ENCODE measurements around the gene RNF141.
A peak's percentile ranks its signal among the peaks of the same experiment; 100 is the strongest.

The RNF141 gene

GRCh38 chr11:10540915-10541560 is at the start of gene RNF141:
RNF141 (minus strand) TSS chr11:10541187; CDS start chr11:10534158, 7,029 bp downstream.
- H3K27me3 Mint-ChIP-seq, result no peaks in the 10 kb centered on the region

GRCh38 chr11:10590218-10590915 is 49.4 kb upstream of the RNF141 start:
- Mint-ChIP-seq H3K27ac (no peak overlapping the region), H3K4me1 (ENCODE audit: low read depth) (peaks cover 4% of the 10 kb centered on the region), H3K4me3 (no peak overlapping the region), H3K9me3 (no peaks in the 10 kb centered on the region), H3K27me3 (peaks cover 3% of the 10 kb centered on the region), H3K36me3 (ENCODE audit: low read depth) (no peaks in the 10 kb centered on the region)
- no peak for DNase-seq

More at GRCh38 chr11:10540915-10541560, at the start of gene RNF141:
- DNase-seq, result peak; percentile 98
- peak within 1 kb of the TSS; percentile 91 for H3K4me3 Mint-ChIP-seq
- peak within 1 kb of the TSS; percentile 83 for H3K27ac Mint-ChIP-seq
- H3K4me1 Mint-ChIP-seq (ENCODE audit: low read depth), result peaks cover 26% of the 10 kb centered on the region
- no peaks in the 10 kb centered on the region for H3K9me3 Mint-ChIP-seq
- H3K36me3 Mint-ChIP-seq (ENCODE audit: low read depth), result peaks cover 4% of the 10 kb centered on the region

GRCh38 chr11:10588904-10589303 is 47.9 kb upstream of the RNF141 start:
- Mint-ChIP-seq H3K4me1 (ENCODE audit: low read depth) (no peaks in the 10 kb centered on the region), H3K27me3 (peaks cover 3% of the 10 kb centered on the region), H3K9me3 (no peaks in the 10 kb centered on the region), H3K36me3 (ENCODE audit: low read depth) (no peaks in the 10 kb centered on the region), H3K4me3 (no peak overlapping the region), H3K27ac (no peak overlapping the region)
- DNase-seq, result no peak

GRCh38 chr11:10587995-10588394 is 47.0 kb upstream of the RNF141 start:
- Mint-ChIP-seq H3K36me3 (ENCODE audit: low read depth) (no peaks in the 10 kb centered on the region), H3K27ac (no peak overlapping the region), H3K4me1 (ENCODE audit: low read depth) (no peaks in the 10 kb centered on the region), H3K27me3 (peaks cover 5% of the 10 kb centered on the region), H3K9me3 (no peaks in the 10 kb centered on the region), H3K4me3 (no peak overlapping the region)
- no peak for DNase-seq

GRCh38 chr11:10587388-10587787 is 46.4 kb upstream of the RNF141 start:
- no peaks in the 10 kb centered on the region for H3K36me3 Mint-ChIP-seq (ENCODE audit: low read depth)
- no peak for DNase-seq
- no peaks in the 10 kb centered on the region for H3K4me1 Mint-ChIP-seq (ENCODE audit: low read depth)
- no peak overlapping the region for H3K4me3 Mint-ChIP-seq
- no peaks in the 10 kb centered on the region for H3K9me3 Mint-ChIP-seq
- no peak overlapping the region for H3K27ac Mint-ChIP-seq
- H3K27me3 Mint-ChIP-seq, result peaks cover 8% of the 10 kb centered on the region

- H3K27ac Mint-ChIP-seq, result no peak overlapping the region
- H3K36me3 Mint-ChIP-seq (ENCODE audit: low read depth), result no peaks in the 10 kb centered on the region
- no peaks in the 10 kb centered on the region for H3K4me1 Mint-ChIP-seq (ENCODE audit: low read depth)
- H3K9me3 Mint-ChIP-seq, result no peaks in the 10 kb centered on the region
- H3K27me3 Mint-ChIP-seq, result peaks cover 8% of the 10 kb centered on the region
- no peak overlapping the region for H3K4me3 Mint-ChIP-seq
- no peak for DNase-seq
Observed at GRCh38 chr11:10584071-10584501, 43.1 kb upstream of the RNF141 start.

GRCh38 chr11:10581481-10582019 is 40.6 kb upstream of the RNF141 start:
- H3K9me3 Mint-ChIP-seq, result no peaks in the 10 kb centered on the region
- no peak overlapping the region for H3K4me3 Mint-ChIP-seq
- H3K27ac Mint-ChIP-seq, result no peak overlapping the region
- H3K4me1 Mint-ChIP-seq (ENCODE audit: low read depth), result no peaks in the 10 kb centered on the region
- H3K27me3 Mint-ChIP-seq, result peaks cover 8% of the 10 kb centered on the region
- no peaks in the 10 kb centered on the region for H3K36me3 Mint-ChIP-seq (ENCODE audit: low read depth)
- DNase-seq, result no peak

GRCh38 chr11:10580623-10581022 is 39.6 kb upstream of the RNF141 start:
- Mint-ChIP-seq H3K27me3 (peaks cover 8% of the 10 kb centered on the region), H3K36me3 (ENCODE audit: low read depth) (no peaks in the 10 kb centered on the region), H3K9me3 (no peaks in the 10 kb centered on the region), H3K27ac (no peak overlapping the region), H3K4me1 (ENCODE audit: low read depth) (no peaks in the 10 kb centered on the region), H3K4me3 (no peak overlapping the region)
- DNase-seq, result no peak

- Mint-ChIP-seq H3K27me3 (peaks cover 8% of the 10 kb centered on the region), H3K9me3 (no peaks in the 10 kb centered on the region), H3K4me1 (ENCODE audit: low read depth) (no peaks in the 10 kb centered on the region), H3K4me3 (no peak overlapping the region), H3K27ac (no peak overlapping the region), H3K36me3 (ENCODE audit: low read depth) (no peaks in the 10 kb centered on the region)
- no peak for DNase-seq
Observed at GRCh38 chr11:10579700-10580099, 38.7 kb upstream of the RNF141 start.

GRCh38 chr11:10576035-10576398 is 35.0 kb upstream of the RNF141 start:
- H3K36me3 Mint-ChIP-seq (ENCODE audit: low read depth), result no peaks in the 10 kb centered on the region
- no peaks in the 10 kb centered on the region for H3K4me1 Mint-ChIP-seq (ENCODE audit: low read depth)
- H3K4me3 Mint-ChIP-seq, result no peak overlapping the region
- peaks cover 6% of the 10 kb centered on the region for H3K27me3 Mint-ChIP-seq
- H3K27ac Mint-ChIP-seq, result no peak overlapping the region
- no peak for DNase-seq
- no peaks in the 10 kb centered on the region for H3K9me3 Mint-ChIP-seq

GRCh38 chr11:10575346-10576034 is 34.5 kb upstream of the RNF141 start:
- Mint-ChIP-seq H3K36me3 (ENCODE audit: low read depth) (no peaks in the 10 kb centered on the region), H3K27me3 (peaks cover 2% of the 10 kb centered on the region), H3K9me3 (no peaks in the 10 kb centered on the region), H3K4me3 (no peak overlapping the region), H3K4me1 (ENCODE audit: low read depth) (no peaks in the 10 kb centered on the region), H3K27ac (no peak overlapping the region)
- no peak for DNase-seq

- Mint-ChIP-seq H3K27me3 (peaks cover 2% of the 10 kb centered on the region), H3K27ac (no peak overlapping the region), H3K4me3 (no peak overlapping the region), H3K36me3 (ENCODE audit: low read depth) (no peaks in the 10 kb centered on the region), H3K9me3 (no peaks in the 10 kb centered on the region), H3K4me1 (ENCODE audit: low read depth) (no peaks in the 10 kb centered on the region)
- no peak for DNase-seq
Observed at GRCh38 chr11:10573556-10573955, 32.6 kb upstream of the RNF141 start.

- Mint-ChIP-seq H3K4me3 (no peak overlapping the region), H3K27me3 (peaks cover 2% of the 10 kb centered on the region), H3K27ac (no peak overlapping the region), H3K4me1 (ENCODE audit: low read depth) (no peaks in the 10 kb centered on the region), H3K9me3 (no peaks in the 10 kb centered on the region), H3K36me3 (ENCODE audit: low read depth) (no peaks in the 10 kb centered on the region)
- DNase-seq, result no peak
Observed at GRCh38 chr11:10573028-10573427, 32.0 kb upstream of the RNF141 start.

GRCh38 chr11:10572533-10572932 is 31.5 kb upstream of the RNF141 start:
- Mint-ChIP-seq H3K4me3 (no peak overlapping the region), H3K27ac (no peak overlapping the region)

GRCh38 chr11:10568486-10568941 is 27.5 kb upstream of the RNF141 start, which contains the start of gene LYVE1:
LYVE1 (minus strand) TSS chr11:10568665; CDS start chr11:10568532, 133 bp downstream.
- H3K4me3 Mint-ChIP-seq, result no peak within 1 kb of the TSS
- peaks cover 9% of the 10 kb centered on the region for H3K27me3 Mint-ChIP-seq
- H3K4me1 Mint-ChIP-seq (ENCODE audit: low read depth), result no peaks in the 10 kb centered on the region
- no peak for DNase-seq
- no peaks in the 10 kb centered on the region for H3K9me3 Mint-ChIP-seq
- H3K27ac Mint-ChIP-seq, result no peak within 1 kb of the TSS
- no peaks in the 10 kb centered on the region for H3K36me3 Mint-ChIP-seq (ENCODE audit: low read depth)

More at GRCh38 chr11:10572533-10572932, 31.5 kb upstream of the RNF141 start:
- H3K36me3 Mint-ChIP-seq (ENCODE audit: low read depth), result no peaks in the 10 kb centered on the region
- no peak for DNase-seq
- H3K4me1 Mint-ChIP-seq (ENCODE audit: low read depth), result no peaks in the 10 kb centered on the region
- H3K27me3 Mint-ChIP-seq, result peaks cover 2% of the 10 kb centered on the region
- no peaks in the 10 kb centered on the region for H3K9me3 Mint-ChIP-seq

All from activated T-cell treated with anti-CD3 and anti-CD28 coated beads, Interleukin-2, amount 50 U/mL, for 24 hours (primary cell).